COLO829 (cell line): Measurements from ENCODE around the gene LENG1.
A peak's percentile ranks its signal among the peaks of the same experiment; 100 is the strongest.

Source experiments
- DNase-seq: peaks from one replicate; pipeline ENCODE4 v3.0.0; 2012; ENCODE audit warnings: low spot score

Gene LENG1

DNA sequence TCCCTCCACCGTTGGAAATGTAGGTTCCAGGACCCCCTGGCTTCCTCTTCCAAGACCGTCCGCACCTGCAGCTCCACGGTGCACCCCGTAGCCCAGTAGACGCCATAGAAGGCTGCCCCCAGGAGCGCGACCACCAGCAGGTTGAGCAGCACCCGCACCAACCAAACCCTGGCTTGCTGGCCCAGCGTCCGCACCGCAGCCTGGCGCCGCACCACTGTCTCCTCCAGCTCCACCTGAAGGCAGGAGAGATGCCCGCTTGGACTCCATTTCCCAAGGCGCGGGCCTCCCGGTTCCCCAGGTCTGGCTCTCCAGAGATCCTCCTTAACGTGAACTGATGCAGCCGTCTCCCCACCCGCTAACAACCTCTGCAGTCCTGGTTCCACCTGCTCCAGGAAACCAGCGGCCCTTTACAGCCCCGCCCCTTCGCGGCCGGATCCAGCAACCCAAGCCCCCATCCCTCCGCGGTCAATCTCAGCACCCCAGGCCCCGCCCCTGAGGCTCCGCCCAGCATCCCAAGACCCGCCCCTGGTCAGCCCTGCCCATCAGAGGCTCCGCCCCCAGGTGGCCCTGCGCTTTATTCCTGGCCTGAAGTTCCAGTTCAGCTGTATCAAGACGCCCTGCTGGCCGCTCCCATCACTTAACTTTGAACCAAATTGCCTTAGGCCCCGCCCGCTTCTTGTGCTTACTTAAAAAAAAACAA, 5.0 kb upstream of the LENG1 start:
- peak; percentile 68 for DNase-seq

DNA sequence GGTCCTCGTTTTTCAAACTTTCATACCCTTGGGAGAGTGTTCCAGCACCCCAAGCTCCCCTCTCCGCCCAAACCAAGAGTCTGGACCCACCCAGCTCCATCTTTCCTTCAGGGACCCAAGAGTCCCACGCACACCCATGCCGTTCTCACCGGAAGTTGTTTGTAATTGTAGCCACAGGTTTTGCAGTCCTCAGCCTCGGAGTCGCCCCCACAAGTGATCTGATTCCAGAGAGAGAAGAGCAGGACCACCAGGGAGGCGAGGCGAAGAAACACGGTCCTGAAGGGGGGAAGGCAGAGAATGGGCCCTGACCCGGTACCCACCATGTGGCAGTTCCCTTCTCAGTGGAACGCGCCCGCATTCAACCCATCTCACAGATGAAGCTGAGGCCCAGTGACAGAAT, 3.4 kb upstream of the LENG1 start:
- DNase-seq, result no peak

DNA sequence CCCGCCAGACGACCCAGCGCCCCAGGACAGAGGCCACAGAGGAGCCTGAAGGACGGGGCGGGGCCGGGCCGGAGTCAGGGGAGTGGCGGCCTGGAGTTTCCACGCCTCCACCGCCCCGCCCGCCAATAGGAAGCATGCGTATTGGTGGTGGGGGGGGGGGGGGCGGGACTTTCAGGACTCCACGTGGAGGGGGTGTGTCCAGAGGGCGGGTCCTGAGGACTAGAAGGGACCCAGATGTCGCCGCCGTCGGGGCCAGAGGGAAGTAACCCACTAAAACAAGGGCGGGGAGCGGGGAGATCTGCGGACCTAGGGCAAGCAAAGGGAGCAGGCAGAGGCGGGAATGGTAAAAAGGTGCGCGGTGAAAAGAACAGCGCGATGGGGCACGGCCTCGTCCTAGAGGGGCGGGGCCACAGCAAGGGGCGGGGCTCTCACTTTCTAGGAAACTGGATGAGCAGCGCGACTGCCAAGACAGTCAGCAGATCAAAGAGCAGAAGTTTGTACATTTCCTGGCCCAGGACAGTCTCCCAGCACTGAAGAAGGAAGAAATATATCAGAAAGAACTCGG, 2.8 kb upstream of the LENG1 start:
- DNase-seq, result peak; percentile 87

DNA sequence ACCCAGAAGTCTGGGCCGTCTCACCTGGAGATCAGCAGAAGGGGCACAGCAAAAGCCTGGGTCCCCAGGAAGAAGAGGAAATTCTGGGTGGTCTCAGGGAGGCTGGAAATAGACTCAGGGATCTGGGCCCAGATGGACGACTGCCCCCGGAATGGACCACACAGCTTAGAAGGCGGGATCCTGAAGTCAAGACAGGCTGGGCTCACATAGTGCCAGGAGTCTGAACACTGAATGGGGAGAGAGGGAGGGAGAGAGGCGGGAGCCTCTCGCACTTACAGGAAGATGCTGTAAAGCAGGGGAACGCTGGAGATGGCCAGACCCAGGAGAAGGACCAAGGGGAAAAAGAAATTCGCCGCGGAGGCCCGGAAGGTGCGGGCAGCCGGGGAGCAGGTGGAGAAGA, 1.3 kb upstream of the LENG1 start:
- DNase-seq, result no peak

DNA sequence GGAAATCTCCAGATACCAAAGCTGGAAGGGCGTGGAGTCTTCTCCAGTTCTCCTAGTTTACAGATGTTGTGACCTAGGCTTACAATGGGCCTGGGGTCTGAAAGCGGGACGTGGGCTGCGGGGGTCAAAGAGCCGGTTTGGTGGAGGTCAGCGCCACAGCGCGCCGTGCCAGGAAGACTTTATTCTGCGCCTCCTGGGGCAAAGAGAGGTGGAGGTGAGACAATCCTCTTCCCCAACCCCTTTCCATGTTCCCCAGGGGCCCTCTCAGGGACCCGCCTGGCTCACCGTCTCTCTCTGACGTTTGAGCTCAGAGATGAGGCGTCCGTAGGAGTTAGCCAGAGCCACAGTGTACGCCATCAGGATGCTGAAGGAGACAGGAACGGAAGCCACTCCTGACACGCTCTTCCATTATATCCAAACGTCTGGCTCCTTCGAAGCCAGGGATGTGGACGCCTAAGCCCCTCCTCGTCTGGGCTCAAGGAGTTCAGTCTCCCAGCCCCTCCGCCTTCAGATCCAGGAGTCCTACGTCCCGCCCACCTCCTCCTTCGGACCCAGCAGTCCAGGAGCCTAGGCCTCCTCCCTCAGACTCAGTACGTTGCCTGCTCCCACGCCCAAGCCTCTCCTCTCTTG, 776 bp upstream of the LENG1 start:
- no peak for DNase-seq

DNA sequence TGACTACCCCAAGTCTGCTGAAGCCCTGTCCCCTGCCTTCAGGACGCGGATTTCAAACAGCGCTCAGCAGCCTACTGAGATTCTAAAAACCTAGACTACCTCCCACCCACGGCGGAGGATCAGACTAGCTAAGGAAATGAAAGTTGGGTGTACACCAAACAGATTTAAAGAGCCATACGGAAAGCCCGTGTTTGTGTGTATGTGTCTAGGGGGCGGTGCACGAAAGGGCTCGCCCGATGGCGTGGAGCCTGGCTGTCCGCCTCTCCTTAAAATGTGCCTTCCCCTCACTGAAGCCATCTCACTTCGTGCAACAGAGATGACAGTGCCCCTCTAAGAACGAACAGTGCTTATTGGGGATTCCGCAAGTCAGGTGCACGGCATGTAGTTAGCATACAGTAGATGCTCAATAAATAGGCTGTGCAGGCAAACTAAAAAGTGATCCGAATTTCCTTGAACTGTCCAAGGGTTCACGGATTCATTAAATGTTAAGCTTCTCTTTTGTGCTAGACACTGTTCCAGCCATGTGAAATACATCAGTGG, 639 bp downstream of the LENG1 start:
- no peak for DNase-seq

DNA sequence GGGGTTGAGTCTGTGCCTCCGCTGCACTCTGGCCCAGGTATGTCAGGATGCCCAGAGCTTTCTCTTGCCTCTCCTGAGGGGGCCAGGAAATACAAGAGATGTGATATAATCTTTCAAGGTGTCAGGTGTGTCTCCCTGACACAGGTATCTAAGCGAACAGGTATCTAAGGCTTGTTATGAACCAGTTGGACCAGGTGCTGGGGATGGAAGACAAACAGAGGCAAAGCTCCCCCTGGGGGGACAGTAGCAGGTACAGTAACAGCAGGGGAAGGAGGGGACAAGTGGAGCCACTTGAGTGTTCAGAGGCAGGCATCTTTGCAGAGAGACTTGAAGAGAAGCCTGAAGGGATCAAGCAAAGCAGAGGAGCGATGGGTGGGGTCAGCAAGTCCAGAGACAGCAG, 2.6 kb downstream of the LENG1 start:
- DNase-seq, result no peak

DNA sequence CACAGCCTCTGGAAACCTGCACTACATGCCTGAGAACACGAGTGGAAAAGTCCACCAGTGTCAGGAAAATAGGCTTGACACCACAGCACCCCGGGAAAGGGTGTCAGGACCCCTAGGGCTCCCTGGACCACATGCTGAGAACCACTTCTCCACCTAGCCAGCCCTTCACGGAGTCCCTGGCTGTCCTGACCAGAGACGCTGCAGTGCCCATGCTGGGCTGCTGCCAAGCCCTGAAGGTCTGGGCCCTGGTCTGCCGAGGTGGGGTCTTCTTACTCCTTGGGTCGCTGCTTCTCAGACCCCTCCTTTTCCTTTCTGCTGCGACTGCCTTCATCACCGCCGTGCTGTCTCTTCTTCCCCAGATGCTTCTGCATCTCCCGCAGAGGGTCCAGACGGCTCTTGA, 3.0 kb downstream of the LENG1 start:
- no peak for DNase-seq

DNA sequence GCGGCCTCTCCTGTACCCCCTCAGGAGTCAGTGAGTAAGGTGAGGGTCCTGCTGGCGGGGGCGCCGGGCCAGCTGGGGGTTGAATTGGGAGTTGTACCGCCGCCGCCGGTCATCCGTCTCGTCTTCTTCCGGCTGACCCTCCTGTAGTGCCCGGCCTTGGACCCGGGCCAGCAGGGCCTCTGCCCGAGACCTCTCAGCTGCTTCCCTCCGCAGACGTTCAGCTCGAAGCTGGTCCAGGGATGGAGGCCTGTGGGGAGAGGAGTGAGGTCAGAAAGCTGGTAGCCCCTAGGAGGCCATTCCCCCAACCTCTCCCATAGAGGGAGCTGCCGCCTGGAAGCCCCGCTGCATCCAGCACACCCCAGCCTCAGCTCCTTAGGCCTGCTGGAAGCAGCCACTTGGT, 3.8 kb downstream of the LENG1 start:
- no peak for DNase-seq

DNA sequence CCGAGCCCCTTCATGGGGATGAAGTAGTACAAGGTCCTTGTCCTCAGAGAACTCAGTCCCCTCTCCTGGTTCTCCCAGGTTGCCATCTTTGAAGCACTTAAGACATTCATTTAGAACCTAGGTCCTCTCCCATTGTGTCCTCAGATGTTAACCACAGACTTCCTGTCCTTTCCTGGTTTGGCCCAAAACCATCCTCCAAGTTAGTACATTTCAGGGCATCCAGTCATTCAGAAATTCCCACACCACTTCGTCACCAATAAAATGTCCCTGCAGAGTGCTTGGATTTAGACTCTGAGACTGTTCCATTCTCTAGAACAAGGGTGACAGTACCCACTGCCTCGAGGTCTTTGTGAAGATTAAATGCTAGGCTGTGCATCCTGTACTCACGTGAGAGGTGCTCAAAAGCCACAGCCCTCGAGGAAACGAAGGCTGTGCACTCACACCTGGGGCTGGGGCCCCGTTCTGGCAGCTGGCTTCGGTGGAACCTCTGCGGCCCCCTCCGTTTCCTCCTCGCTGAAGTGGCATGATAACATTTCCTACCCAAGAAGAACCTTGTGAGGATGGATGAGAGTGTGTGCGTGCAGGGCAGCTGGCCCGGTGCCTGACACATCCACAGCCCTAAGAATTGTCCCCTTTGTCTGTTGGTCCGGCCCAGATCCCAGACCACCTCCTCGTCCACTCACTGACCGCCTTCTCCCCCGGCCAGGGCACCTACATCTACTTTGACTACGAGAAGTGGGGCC, 4.7 kb downstream of the LENG1 start:
- no peak for DNase-seq

DNA sequence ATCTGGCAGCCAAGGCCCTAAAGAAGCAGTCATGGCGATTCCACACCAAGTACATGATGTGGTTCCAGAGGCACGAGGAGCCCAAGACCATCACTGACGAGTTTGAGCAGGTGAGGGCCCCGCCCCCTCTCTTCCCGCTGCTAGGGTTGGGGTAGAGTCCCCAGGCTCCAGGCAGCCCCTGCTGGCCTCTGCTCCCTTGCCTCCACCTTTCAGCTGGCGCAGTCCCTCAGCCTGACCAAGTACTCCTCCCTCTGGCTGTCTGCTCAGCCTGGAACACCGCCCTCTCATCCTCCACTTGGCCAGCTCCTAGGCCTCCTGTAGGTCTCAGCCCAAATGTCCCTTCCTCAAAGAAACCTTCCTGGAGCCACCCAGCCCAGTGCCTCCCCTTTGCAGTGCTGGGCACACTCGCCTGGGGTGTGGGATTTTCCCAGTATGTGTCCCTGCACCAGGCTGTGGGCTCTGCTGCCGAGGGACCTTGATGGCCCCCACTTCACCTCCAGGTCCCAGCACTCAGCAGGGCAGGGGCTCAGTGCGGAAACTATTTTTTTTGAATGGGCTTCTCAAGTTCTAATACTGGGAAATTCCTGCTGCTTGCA, 5.7 kb downstream of the LENG1 start:
- no peak for DNase-seq

DNA sequence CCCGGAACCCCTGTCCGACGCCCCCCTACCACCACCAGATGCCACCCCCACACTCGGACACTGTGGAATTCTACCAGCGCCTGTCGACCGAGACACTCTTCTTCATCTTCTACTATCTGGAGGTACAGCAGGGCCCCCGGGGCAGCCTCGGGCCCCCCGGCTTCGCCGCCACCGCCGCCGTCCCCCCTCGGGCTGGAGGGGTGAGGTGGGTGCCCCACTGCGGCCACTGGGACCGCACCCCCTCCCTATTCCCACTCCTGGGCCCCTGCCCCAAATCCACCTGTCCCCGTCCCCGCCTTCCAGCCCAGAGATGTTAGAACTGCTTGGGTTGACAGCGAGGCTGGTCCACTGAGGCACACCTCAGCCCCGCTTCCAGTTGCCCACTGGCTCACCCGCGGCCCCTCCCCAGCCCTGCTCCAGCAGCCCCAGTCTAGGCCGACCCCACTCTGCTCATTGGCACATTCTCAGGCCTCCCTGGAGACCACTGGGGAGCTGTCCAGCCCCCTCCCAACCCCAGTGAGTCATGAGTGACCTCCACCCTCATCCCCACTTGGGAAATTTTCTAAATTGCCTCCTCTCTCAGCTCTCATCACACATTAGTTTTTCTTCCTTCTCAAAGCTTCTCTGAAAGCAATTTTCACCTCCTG, 6.5 kb downstream of the LENG1 start:
- no peak for DNase-seq

DNA sequence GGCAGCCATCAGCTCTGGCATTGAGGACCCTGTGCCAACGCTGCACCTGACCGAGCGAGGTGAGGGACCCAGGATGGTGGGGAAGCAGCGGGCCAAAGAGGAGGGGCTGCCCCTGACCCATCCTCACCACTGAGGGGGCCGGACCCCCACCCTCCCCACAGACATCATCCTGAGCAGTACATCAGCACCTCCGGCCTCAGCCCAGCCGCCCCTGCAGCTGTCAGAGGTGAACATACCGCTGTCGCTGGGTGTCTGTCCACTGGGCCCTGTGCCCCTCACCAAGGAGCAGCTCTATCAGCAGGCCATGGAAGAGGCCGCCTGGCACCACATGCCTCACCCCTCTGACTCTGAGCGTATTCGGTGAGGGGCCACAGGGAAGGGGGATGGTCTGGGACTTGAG, 7.3 kb downstream of the LENG1 start:
- DNase-seq, result no peak

DNA sequence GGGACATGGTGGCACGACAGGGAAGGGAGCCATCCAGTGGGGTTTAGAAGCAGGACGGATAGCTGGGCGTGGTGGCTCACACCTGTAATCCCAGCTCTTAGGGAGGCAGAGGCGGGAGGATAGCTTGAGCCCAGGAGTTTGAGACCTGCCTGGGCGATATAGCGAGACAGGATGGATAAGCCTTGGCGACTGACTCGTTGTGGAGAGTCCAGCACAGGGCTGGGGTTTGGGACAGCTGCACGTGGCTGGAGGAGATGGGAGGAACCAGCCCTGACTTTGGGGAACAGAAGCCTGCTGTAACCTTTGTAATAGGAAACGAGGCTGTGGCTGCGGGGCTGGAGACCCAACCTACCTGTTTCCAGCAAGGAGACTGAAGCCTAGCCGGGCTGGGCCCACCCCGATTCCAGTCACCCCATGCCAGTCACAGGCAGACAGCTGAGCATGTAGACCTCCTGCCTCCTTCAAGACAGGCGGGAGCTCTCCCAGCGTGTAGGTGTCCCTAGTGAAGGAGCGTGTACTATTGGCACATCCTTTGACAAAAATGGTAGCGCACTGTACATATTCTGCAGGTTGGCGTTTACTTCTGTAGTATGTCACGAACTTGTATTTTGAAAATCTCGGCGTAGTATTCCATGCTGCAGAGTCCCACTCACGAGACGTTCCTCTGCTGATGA, 8.0 kb downstream of the LENG1 start:
- DNase-seq, result no peak

DNA sequence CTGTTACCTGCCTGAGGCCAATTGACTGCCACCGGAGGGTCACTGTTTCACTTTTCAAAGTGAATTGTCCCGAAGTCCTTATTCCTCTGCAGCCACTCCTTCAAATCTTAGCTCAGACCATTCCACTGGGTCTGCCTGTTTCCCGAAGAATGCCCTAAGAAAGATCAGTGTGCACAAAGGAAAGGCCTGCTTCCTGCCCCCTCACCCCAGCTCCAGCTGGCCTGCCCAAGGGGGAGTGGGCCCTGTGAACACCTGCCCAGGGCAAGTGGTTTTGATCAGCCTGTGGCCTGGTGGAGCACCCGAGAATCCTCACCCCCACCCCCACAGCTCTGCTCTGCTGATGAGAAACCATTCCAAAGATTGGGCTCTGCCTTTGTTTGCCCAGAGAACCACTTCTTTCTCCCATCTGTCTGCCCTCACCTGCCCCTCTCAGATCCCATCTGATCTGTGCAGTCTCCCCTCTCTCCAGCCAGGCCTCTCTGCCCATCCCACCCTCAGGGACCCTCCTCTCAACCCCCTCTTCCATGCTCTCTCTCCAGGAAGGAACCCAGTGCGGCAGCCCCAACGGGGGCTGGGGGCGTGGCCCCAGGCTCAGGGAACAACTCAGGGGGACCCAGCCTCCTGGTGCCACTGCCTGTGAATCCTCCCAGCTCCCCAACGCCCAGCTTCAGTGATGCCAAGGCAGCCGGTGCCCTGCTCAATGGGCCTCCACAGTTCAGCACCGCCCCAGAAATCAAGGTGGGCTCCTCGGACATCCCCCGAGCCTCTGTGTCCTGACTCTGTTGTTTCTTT, 10.3 kb downstream of the LENG1 start:
- DNase-seq, result no peak

DNA sequence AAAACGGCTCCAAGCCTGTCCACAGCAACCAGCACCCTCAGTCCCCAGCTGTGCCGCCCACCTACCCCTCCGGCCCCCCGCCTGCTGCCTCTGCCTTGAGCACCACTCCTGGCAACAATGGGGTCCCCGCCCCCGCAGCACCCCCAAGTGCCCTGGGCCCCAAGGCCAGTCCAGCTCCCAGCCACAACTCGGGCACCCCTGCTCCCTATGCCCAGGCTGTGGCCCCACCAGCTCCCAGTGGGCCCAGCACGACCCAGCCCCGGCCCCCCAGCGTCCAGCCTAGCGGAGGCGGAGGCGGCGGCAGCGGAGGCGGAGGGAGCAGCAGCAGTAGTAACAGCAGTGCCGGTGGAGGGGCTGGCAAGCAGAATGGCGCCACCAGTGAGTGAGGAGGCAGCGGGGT, 11.4 kb downstream of the LENG1 start:
- no peak for DNase-seq

DNA sequence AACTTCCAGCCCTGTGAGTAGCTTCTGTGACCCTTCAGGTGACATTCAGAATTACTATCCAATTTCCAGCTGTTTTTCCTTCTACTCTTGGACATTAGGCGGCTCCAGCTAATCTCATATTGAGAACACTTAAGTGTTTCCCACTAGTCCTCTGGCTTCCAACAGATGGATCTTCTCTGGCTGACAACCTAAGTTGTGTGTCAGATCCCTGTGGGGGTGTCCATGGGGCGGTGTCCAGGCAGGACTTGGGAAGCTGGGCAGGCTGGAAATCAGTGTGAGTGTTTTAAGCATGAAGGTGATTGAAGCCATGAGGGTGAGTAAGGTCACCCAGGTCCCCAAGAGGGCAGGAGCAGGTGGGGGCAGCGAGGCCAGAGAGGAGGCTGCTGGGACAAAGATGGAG, 11.8 kb downstream of the LENG1 start:
- DNase-seq, result no peak

DNA sequence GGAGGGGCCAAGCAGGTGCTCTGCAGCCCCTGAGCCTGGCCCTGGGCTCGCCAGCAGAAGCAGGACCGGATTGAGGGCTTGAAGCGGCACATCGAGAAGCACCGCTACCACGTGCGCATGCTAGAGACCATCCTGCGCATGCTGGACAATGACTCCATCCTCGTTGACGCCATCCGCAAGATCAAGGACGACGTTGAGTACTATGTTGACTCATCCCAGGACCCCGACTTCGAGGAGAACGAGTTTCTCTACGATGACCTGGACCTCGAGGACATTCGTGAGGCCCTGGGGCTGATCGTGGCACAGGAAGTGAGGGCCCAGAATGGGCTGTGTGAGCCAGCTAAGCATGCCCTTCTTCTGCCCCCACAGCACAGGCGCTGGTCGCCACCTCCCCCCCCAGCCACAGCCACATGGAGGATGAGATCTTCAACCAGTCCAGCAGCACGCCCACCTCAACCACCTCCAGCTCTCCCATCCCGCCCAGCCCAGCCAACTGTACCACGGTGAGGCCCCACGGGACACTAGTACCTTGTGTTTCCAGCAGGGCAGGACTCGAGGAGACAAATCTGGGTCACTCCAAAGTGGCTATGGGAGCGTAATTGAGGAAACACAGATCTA, 13.9 kb downstream of the LENG1 start:
- DNase-seq, result no peak

DNA sequence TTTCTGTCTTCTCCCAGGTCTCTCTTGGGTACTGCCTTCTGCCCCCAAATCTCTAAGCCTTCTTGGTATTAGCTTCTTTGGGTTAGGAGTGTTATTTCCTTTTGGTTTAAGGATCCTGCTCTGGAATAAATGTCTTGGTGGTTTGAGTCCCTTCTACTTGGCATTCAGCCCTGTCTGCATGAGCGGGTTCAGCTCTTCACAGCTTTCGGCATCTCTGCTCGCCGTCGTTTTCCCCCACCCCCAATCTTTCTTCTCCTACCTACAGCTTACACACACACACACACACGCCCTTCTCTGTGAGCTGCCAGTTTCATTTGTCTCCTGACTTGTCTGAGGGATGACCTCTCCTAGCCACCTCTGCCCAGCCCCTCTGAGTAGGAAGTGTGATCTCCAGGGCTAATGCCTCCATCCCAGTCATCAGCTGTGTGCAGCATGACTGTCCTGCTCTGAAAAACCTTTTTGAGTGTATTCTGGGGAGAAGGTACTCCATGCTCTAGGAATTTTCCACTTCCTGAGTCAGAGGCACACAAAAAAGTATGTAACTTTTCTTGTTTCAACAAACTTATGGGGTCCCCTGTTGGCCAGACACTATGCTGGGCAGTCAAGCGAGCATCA, 17.2 kb downstream of the LENG1 start:
- DNase-seq, result no peak

DNA sequence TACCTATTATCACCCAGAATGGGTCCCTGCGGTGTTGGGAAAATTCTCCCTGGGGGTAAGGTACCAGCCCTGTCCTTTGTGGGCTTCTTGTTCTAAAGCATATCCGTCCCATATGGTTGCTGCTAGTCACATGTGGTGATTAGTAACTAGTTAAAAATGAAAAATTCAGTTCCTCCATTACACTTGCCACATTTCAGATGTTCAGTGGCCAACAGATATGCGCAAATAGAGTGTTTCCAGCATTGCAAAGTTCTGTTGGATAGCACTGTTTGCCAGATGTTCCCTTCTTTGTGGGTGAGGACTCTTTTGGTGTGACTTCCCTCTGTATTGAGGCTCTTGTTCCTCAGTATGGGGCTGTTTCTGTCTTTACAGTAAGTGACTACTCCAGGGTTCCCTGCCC, 18.2 kb downstream of the LENG1 start:
- no peak for DNase-seq
